GM20431 (cell line): ENCODE data around the gene AKR1C1.
"Not testable (repeated sequence)": the region's sequence is repeated elsewhere in the genome, so short reads cannot be mapped to it uniquely, and the experiment has no call there.

Source experiments
- in situ Hi-C: fragments of 300-500 bp; cut with MseI, MboI; formaldehyde crosslinking; loops from one replicate; pipeline ENCODE4 v1.15.0; 2020; ENCODE audit warnings: low sequenced_read_pairs; ENCODE audit not compliant: unreplicated experiment

AKR1C1 gene

GRCh38 chr10:4947039-4947634 is 16.1 kb upstream of the AKR1C1 start:
- in situ Hi-C loops = no loop called here

GRCh38 chr10:4947635-4948596 is 15.3 kb upstream of the AKR1C1 start:
- in situ Hi-C loops = no loop called here

- in situ Hi-C loops = not testable (repeated sequence)
Observed at GRCh38 chr10:4951512-4952162, 11.6 kb upstream of the AKR1C1 start.

GRCh38 chr10:4953405-4953804 is 9.8 kb upstream of the AKR1C1 start:
- in situ Hi-C loops = no loop called here

GRCh38 chr10:4956088-4956487 is 7.1 kb upstream of the AKR1C1 start:
- in situ Hi-C loops = not testable (repeated sequence)

GRCh38 chr10:4956955-4957645 is 6.1 kb upstream of the AKR1C1 start:
- in situ Hi-C loops = not testable (repeated sequence)

GRCh38 chr10:4961558-4961957 is 1.7 kb upstream of the AKR1C1 start:
- in situ Hi-C loops = not testable (repeated sequence)

- in situ Hi-C loops = not testable (repeated sequence)
Observed at GRCh38 chr10:4962308-4962707, 907 bp upstream of the AKR1C1 start.

GRCh38 chr10:4963815-4964154 is 570 bp downstream of the AKR1C1 start:
- in situ Hi-C loops = not testable (repeated sequence)

GRCh38 chr10:4965763-4966162 is 2.5 kb downstream of the AKR1C1 start:
- in situ Hi-C loops = not testable (repeated sequence)

- in situ Hi-C loops = not testable (repeated sequence)
Observed at GRCh38 chr10:4967189-4967588, 4.0 kb downstream of the AKR1C1 start.

- in situ Hi-C loops = not testable (repeated sequence)
Observed at GRCh38 chr10:4969289-4969688, 6.1 kb downstream of the AKR1C1 start.

- in situ Hi-C loops = not testable (repeated sequence)
Observed at GRCh38 chr10:4970362-4970761, 7.1 kb downstream of the AKR1C1 start.

GRCh38 chr10:4972369-4973142 is 9.3 kb downstream of the AKR1C1 start:
- in situ Hi-C loops = not testable (repeated sequence)

GRCh38 chr10:4973294-4973693 is 10.1 kb downstream of the AKR1C1 start:
- in situ Hi-C loops = not testable (repeated sequence)

- in situ Hi-C loops = not testable (repeated sequence)
Observed at GRCh38 chr10:4974400-4974799, 11.2 kb downstream of the AKR1C1 start.

- in situ Hi-C loops = no loop called here
Observed at GRCh38 chr10:4977025-4977424, 13.8 kb downstream of the AKR1C1 start.

- in situ Hi-C loops = no loop called here
Observed at GRCh38 chr10:4978870-4979269, 15.7 kb downstream of the AKR1C1 start.

GRCh38 chr10:4980793-4981192 is 17.6 kb downstream of the AKR1C1 start:
- in situ Hi-C loops = no loop called here
